ENCODE measurements around the gene PRDX5.

- TF ChIP-seq RUNX1 (IDR thresholded peaks at IDR 0.05; ENCODE audit: low read depth) (no peak), CAMTA2 (CRISPR knock-in tag; conservative IDR thresholded peaks at IDR 0.05) (no peak), POLR2A (conservative IDR thresholded peaks at IDR 0.05) (no peak), PML (IDR thresholded peaks at IDR 0.05; ENCODE audit: low read length) (no peak), FOXA1 (IDR thresholded peaks at IDR 0.05; ENCODE audit: borderline replicate concordance) (no peak)
- TF ChIP-seq, protein P1, sequence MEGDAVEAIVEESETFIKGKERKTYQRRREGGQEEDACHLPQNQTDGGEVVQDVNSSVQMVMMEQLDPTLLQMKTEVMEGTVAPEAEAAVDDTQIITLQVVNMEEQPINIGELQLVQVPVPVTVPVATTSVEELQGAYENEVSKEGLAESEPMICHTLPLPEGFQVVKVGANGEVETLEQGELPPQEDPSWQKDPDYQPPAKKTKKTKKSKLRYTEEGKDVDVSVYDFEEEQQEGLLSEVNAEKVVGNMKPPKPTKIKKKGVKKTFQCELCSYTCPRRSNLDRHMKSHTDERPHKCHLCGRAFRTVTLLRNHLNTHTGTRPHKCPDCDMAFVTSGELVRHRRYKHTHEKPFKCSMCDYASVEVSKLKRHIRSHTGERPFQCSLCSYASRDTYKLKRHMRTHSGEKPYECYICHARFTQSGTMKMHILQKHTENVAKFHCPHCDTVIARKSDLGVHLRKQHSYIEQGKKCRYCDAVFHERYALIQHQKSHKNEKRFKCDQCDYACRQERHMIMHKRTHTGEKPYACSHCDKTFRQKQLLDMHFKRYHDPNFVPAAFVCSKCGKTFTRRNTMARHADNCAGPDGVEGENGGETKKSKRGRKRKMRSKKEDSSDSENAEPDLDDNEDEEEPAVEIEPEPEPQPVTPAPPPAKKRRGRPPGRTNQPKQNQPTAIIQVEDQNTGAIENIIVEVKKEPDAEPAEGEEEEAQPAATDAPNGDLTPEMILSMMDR (IDR thresholded peaks at IDR 0.05 in 2 of 3, conservative IDR thresholded peaks at IDR 0.05 in 1 of 3; ENCODE audit: insufficient read depth in 2 of 3, low read depth in 1 of 3, low read length in 3 of 3), result no peak
- TF ChIP-seq, protein P2, sequence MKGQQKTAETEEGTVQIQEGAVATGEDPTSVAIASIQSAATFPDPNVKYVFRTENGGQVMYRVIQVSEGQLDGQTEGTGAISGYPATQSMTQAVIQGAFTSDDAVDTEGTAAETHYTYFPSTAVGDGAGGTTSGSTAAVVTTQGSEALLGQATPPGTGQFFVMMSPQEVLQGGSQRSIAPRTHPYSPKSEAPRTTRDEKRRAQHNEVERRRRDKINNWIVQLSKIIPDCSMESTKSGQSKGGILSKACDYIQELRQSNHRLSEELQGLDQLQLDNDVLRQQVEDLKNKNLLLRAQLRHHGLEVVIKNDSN (CRISPR knock-in tag; IDR thresholded peaks at IDR 0.05), result no peak
These were observed 21.7 kb upstream of the PRDX5 start for GRCh38 chr11:64296236-64296635.
